ENCODE data around the gene FYB1. TPM values are rescaled to one million over a fixed set of nuclear protein-coding genes. Genes with fewer than 3 reads are reported as not detected.

The FYB1 gene
- total RNA-seq, 2 donors from 2014 or later: not detected

DNA sequence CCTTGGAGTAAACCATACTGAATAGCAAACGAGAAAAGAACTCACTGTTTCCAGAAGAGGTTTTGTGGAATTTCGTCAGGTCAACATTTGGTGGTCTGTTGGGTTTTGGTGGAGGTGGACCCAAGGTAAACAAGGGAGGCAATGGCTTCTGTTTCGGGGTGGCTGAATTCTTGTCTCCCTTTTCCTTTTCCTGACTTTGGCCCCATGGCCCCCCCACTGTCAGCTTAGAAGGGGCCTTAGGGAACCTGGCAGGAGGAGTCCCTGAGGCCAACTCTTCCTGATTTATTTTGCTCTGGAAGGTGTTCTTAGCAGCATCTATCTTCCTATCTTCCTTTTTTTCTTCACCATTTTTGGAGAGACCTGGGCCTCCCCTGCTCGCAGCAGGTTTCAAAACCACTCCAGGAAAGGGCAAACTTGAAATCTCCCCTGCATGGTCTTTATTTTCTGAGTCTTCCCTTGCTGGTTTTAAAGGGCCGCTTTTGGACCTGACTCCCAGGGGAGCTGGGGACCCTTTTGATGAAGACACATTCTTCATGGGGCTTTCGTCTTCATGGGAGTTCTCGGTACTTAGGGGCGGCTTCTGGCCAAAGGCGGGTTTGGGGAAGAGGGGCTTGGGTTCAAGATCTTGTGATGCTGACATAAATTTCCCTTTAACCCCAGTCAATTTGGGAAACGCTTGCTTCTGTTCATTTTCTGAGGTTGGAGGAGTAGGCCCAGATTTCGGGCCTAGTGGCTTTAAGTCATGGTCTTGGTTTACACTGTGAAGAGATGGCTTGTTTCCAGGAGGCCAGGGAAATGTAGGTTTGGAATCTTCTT lies 17.4 kb downstream of the FYB1 start:
- no peak overlapping the region for H3K4me3 ChIP-seq (ENCODE audit: low read length)
- no peak for DNase-seq
- H3K4me3 Mint-ChIP-seq: no peak overlapping the region
- no peaks in the 10 kb centered on the region for H3K27me3 ChIP-seq (ENCODE audit: control insufficient read depth, insufficient read depth, low read length, poor library complexity, severe bottlenecking)
- no peaks in the 10 kb centered on the region for H3K4me1 ChIP-seq (ENCODE audit: control insufficient read depth, insufficient read depth, low read length)
- H3K9me3 ChIP-seq (ENCODE audit: control insufficient read depth, low read length): no peaks in the 10 kb centered on the region
- 91 to 92% methylated on average over 6 to 11 of the region's 11 CpGs for WGBS, 2 experiments (ENCODE audit: insufficient coverage in 1 of 2, insufficient read length in 1 of 2)
- H3K4me1 Mint-ChIP-seq: no peaks in the 10 kb centered on the region
- H3K27me3 Mint-ChIP-seq (ENCODE audit: insufficient read depth): no peaks in the 10 kb centered on the region
- no peak overlapping the region for H3K27ac ChIP-seq (ENCODE audit: low read depth, low read length)
- no peaks in the 10 kb centered on the region for H3K36me3 ChIP-seq (ENCODE audit: control insufficient read depth, insufficient read depth, low read length)
- H3K9ac ChIP-seq (ENCODE audit: extremely low read depth, low read length, poor library complexity, severe bottlenecking): no peak overlapping the region
- TF ChIP-seq, protein P1, sequence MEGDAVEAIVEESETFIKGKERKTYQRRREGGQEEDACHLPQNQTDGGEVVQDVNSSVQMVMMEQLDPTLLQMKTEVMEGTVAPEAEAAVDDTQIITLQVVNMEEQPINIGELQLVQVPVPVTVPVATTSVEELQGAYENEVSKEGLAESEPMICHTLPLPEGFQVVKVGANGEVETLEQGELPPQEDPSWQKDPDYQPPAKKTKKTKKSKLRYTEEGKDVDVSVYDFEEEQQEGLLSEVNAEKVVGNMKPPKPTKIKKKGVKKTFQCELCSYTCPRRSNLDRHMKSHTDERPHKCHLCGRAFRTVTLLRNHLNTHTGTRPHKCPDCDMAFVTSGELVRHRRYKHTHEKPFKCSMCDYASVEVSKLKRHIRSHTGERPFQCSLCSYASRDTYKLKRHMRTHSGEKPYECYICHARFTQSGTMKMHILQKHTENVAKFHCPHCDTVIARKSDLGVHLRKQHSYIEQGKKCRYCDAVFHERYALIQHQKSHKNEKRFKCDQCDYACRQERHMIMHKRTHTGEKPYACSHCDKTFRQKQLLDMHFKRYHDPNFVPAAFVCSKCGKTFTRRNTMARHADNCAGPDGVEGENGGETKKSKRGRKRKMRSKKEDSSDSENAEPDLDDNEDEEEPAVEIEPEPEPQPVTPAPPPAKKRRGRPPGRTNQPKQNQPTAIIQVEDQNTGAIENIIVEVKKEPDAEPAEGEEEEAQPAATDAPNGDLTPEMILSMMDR (conservative IDR thresholded peaks at IDR 0.05): no peak
- H3K27ac Mint-ChIP-seq: no peak overlapping the region
- no peaks in the 10 kb centered on the region for H3K36me3 Mint-ChIP-seq (ENCODE audit: low read depth)
- H3K9me3 Mint-ChIP-seq: no peaks in the 10 kb centered on the region

DNA sequence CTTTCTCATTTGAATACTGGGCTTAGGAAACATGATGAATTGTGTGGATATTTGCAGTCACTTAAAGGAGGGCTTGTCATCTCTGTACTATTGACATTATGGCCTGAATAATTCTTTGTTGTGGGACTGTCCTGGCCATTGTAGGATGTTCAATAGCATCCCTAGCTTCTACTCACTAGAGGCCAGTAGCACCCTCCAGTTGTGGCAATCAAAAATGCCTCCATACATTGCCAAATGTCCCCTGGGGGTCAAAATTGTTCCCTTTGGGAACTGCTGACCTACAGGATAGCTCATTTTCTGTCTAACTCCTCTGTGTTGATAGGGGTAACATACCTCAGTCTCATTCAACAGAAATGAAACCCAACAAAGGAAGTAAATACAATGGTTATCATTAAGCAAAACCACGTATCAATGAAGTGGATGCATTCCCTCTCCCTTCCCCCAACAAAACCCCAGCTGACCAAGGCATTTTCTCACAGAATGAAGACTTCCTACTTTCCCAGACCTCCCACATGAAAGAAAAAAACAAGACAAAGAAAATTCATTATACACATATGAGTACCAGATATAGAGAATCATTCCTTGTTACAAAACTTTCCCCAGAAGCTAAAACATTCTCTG lies 18.1 kb downstream of the FYB1 start:
- H3K36me3 Mint-ChIP-seq (ENCODE audit: low read depth): no peaks in the 10 kb centered on the region
- no peak overlapping the region for H3K4me3 Mint-ChIP-seq
- no peak overlapping the region for H3K27ac ChIP-seq (ENCODE audit: low read depth, low read length)
- TF ChIP-seq, protein P1 (conservative IDR thresholded peaks at IDR 0.05): peak; percentile 33
- H3K4me1 ChIP-seq (ENCODE audit: control insufficient read depth, insufficient read depth, low read length): no peaks in the 10 kb centered on the region
- no peaks in the 10 kb centered on the region for H3K9me3 ChIP-seq (ENCODE audit: control insufficient read depth, low read length)
- WGBS, 2 experiments (ENCODE audit: insufficient coverage in 1 of 2, insufficient read length in 1 of 2): 85% methylated on average over 1 of the region's 1 CpG; no CpG with 5 or more reads in 1 of the 2 experiments
- H3K4me3 ChIP-seq (ENCODE audit: low read length): no peak overlapping the region
- H3K9ac ChIP-seq (ENCODE audit: extremely low read depth, low read length, poor library complexity, severe bottlenecking): no peak overlapping the region
- H3K27me3 ChIP-seq (ENCODE audit: control insufficient read depth, insufficient read depth, low read length, poor library complexity, severe bottlenecking): no peaks in the 10 kb centered on the region
- no peaks in the 10 kb centered on the region for H3K27me3 Mint-ChIP-seq (ENCODE audit: insufficient read depth)
- H3K4me1 Mint-ChIP-seq: no peaks in the 10 kb centered on the region
- no peaks in the 10 kb centered on the region for H3K36me3 ChIP-seq (ENCODE audit: control insufficient read depth, insufficient read depth, low read length)
- no peak overlapping the region for H3K27ac Mint-ChIP-seq
- H3K9me3 Mint-ChIP-seq: no peaks in the 10 kb centered on the region
- no peak for DNase-seq

DNA sequence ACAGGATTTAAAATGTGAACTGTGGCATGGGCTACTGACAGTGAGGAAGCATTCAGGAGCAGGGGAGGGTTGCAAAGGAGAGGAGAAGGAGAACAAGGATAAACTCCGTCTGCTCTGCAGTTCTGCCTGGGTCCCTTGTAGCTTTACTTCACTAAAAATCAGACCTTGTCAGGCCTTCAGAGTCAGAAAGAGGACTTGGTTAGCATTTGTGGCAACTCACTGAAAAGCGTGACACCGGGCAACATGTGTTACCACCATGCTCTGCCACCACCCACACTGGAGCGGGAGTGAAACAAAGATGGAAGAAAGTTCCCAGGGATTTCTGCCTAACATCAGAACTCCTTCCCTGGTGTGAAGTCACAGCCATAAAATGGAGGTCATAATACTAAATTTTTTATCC lies 19.3 kb downstream of the FYB1 start:
- no peak overlapping the region for H3K27ac Mint-ChIP-seq
- no peaks in the 10 kb centered on the region for H3K4me1 Mint-ChIP-seq
- no peaks in the 10 kb centered on the region for H3K27me3 Mint-ChIP-seq (ENCODE audit: insufficient read depth)
- no peaks in the 10 kb centered on the region for H3K9me3 Mint-ChIP-seq
- Histone ChIP-seq H3K4me3 (ENCODE audit: low read length) (no peak overlapping the region), H3K4me1 (ENCODE audit: control insufficient read depth, insufficient read depth, low read length) (no peaks in the 10 kb centered on the region), H3K36me3 (ENCODE audit: control insufficient read depth, insufficient read depth, low read length) (no peaks in the 10 kb centered on the region), H3K9ac (ENCODE audit: extremely low read depth, low read length, poor library complexity, severe bottlenecking) (no peak overlapping the region), H3K9me3 (ENCODE audit: control insufficient read depth, low read length) (no peaks in the 10 kb centered on the region), H3K27ac (ENCODE audit: low read depth, low read length) (no peak overlapping the region), H3K27me3 (ENCODE audit: control insufficient read depth, insufficient read depth, low read length, poor library complexity, severe bottlenecking) (no peaks in the 10 kb centered on the region)
- TF ChIP-seq, protein P1 (conservative IDR thresholded peaks at IDR 0.05): no peak
- H3K4me3 Mint-ChIP-seq: no peak overlapping the region
- H3K36me3 Mint-ChIP-seq (ENCODE audit: low read depth): no peaks in the 10 kb centered on the region
- 93% methylated on average over 4 of the region's 4 CpGs; no CpG with 5 or more reads in 1 of the 2 experiments for WGBS, 2 experiments (ENCODE audit: insufficient coverage in 1 of 2, insufficient read length in 1 of 2)
- DNase-seq: no peak
